Right lung (tissue), 5 donors: ENCODE measurements around the gene PSMA2. TPM values are rescaled to one million over a fixed set of nuclear protein-coding genes. Genes with fewer than 3 reads are reported as not detected.

ENCODE experiments used
- polyA plus RNA-seq, 5 donors: library from polyadenylated mRNA; unstranded; fragments of 120-200 nt; gene quantifications; one replicate each; pipeline versions ENCODE4 v1.2.1 to v1.2.3, GENCODE V29; 2013; ENCODE audit warnings: inconsistent platforms in 1 of 5, low replicate concordance in 1 of 5; ENCODE audit not compliant: insufficient read length in 5 of 5, insufficient read depth in 1 of 5

PSMA2 gene
- polyA plus RNA-seq, 5 donors, result 126 to 189 (median 150) TPM

Other genes starting within 250 kb of the PSMA2 start
- 1 to 10 TPM; 2.3 to 2.9 (median 2.4) TPM for gene C7orf25, start 20.1 kb downstream of the PSMA2 start, polyA plus RNA-seq
- gene MRPL32, start 202 bp upstream of the PSMA2 start, polyA plus RNA-seq, result 10 to 100 TPM; 49.7 to 68.2 (median 60.9) TPM
- 1 to 10 TPM; 1.9 to 3.6 (median 3.4) TPM for gene HECW1, start 180.5 kb upstream of the PSMA2 start, polyA plus RNA-seq